ENCODE data around the gene RPL21.

The RPL21 gene

GRCh38 chr13:27229642-27230041, 21.7 kb upstream of the RPL21 start:
- TF ChIP-seq BCL11B (tag by site-specific recombination; IDR thresholded peaks at IDR 0.05; ENCODE audit: low read depth): no peak
- no peak for TF ChIP-seq ZFP41 (tag by site-specific recombination; IDR thresholded peaks at IDR 0.05; ENCODE audit: borderline replicate concordance)
- CTCF ChIA-PET: interaction anchor here (0.7 kb wide), 1 partner anchor 14 kb away, joined by 4 read pairs; no protein-coding TSS in a partner anchor
- Histone ChIP-seq H3K4me3 (ENCODE audit: low read depth, low read length) (no peak overlapping the region), H3K36me3 (ENCODE audit: control insufficient read depth in 2 of 2, insufficient read depth in 1 of 2, low read length in 2 of 2) (no peaks in the 10 kb centered on the region), H3K27ac (ENCODE audit: extremely low read depth, low read depth, low read length) (no peak overlapping the region), H3K9me3 (ENCODE audit: control insufficient read depth, insufficient read depth, low read depth, low read length) (no peaks in the 10 kb centered on the region), H3K4me1 (ENCODE audit: control insufficient read depth, insufficient read depth, low read length) (no peaks in the 10 kb centered on the region)
- POLR2A ChIA-PET: no interaction called here

- CTCF ChIA-PET: interaction anchor here (0.7 kb wide), 1 partner anchor 222 kb away, joined by 3 read pairs; no protein-coding TSS in a partner anchor
- Histone ChIP-seq H3K27ac (ENCODE audit: extremely low read depth, low read depth, low read length) (no peak overlapping the region), H3K9me3 (ENCODE audit: control insufficient read depth, insufficient read depth, low read depth, low read length) (no peaks in the 10 kb centered on the region), H3K4me3 (ENCODE audit: low read depth, low read length) (no peak overlapping the region), H3K36me3 (ENCODE audit: control insufficient read depth in 2 of 2, insufficient read depth in 1 of 2, low read length in 2 of 2) (no peaks in the 10 kb centered on the region), H3K4me1 (ENCODE audit: control insufficient read depth, insufficient read depth, low read length) (no peaks in the 10 kb centered on the region)
- POLR2A ChIA-PET: no interaction called here
- TF ChIP-seq ZNF654 (tag by site-specific recombination; IDR thresholded peaks at IDR 0.05; ENCODE audit: low read depth) (no peak), ZNF433 (tag by site-specific recombination; IDR thresholded peaks at IDR 0.05; ENCODE audit: low read depth) (no peak), EGR2 (tag by site-specific recombination; IDR thresholded peaks at IDR 0.05; ENCODE audit: low read depth) (no peak), ZNF362 (tag by site-specific recombination; IDR thresholded peaks at IDR 0.05) (no peak), ZBTB48 (tag by site-specific recombination; IDR thresholded peaks at IDR 0.05) (no peak), ZNF561 (tag by site-specific recombination; IDR thresholded peaks at IDR 0.05; ENCODE audit: borderline replicate concordance) (no peak), KLF10 (tag by site-specific recombination; IDR thresholded peaks at IDR 0.05) (no peak), SETDB1 (IDR thresholded peaks at IDR 0.05; ENCODE audit: insufficient read length, low read length) (no peak), ZSCAN4 (tag by site-specific recombination; IDR thresholded peaks at IDR 0.05) (no peak), ZNF785 (tag by site-specific recombination; IDR thresholded peaks at IDR 0.05) (no peak)
- TF ChIP-seq, protein P1, sequence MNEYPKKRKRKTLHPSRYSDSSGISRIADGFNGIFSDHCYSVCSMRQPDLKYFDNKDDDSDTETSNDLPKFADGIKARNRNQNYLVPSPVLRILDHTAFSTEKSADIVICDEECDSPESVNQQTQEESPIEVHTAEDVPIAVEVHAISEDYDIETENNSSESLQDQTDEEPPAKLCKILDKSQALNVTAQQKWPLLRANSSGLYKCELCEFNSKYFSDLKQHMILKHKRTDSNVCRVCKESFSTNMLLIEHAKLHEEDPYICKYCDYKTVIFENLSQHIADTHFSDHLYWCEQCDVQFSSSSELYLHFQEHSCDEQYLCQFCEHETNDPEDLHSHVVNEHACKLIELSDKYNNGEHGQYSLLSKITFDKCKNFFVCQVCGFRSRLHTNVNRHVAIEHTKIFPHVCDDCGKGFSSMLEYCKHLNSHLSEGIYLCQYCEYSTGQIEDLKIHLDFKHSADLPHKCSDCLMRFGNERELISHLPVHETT (tag by site-specific recombination; IDR thresholded peaks at IDR 0.05): no peak
- TF ChIP-seq, protein P2, sequence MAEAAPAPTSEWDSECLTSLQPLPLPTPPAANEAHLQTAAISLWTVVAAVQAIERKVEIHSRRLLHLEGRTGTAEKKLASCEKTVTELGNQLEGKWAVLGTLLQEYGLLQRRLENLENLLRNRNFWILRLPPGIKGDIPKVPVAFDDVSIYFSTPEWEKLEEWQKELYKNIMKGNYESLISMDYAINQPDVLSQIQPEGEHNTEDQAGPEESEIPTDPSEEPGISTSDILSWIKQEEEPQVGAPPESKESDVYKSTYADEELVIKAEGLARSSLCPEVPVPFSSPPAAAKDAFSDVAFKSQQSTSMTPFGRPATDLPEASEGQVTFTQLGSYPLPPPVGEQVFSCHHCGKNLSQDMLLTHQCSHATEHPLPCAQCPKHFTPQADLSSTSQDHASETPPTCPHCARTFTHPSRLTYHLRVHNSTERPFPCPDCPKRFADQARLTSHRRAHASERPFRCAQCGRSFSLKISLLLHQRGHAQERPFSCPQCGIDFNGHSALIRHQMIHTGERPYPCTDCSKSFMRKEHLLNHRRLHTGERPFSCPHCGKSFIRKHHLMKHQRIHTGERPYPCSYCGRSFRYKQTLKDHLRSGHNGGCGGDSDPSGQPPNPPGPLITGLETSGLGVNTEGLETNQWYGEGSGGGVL (tag by site-specific recombination; IDR thresholded peaks at IDR 0.05): no peak
- TF ChIP-seq, protein P3, sequence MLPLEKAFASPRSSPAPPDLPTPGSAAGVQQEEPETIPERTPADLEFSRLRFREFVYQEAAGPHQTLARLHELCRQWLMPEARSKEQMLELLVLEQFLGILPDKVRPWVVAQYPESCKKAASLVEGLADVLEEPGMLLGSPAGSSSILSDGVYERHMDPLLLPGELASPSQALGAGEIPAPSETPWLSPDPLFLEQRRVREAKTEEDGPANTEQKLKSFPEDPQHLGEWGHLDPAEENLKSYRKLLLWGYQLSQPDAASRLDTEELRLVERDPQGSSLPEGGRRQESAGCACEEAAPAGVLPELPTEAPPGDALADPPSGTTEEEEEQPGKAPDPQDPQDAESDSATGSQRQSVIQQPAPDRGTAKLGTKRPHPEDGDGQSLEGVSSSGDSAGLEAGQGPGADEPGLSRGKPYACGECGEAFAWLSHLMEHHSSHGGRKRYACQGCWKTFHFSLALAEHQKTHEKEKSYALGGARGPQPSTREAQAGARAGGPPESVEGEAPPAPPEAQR (tag by site-specific recombination; IDR thresholded peaks at IDR 0.05): no peak
Observed at GRCh38 chr13:27233964-27234363, 17.4 kb upstream of the RPL21 start.
